GM21526 (cell line): ENCODE results near the gene THBD.

ENCODE experiments used
- ATAC-seq: cut with Tn5 transposase; IDR thresholded peaks from one replicate; pipeline ENCODE4 v1.9.1; 2021; ENCODE audit warnings: moderate library complexity; ENCODE audit not compliant: unreplicated experiment, low FRiP score

Gene THBD

DNA sequence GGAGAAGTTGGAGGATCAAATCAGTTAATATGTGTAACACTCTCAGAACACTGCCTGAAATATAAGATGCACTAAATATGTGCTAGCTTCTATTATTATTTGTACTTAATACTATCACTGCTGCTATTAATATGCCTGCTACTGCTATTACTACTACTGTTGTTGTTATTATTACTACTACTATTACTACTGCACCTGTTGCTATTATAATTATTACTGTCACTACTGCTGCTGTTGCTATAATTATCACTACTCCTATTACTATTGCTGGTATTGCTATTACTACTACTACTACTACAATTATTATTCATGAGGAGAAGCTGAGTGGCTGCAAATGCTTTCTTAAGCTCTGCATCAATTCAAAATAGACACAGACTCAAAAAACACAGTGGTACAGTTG, 31.0 kb downstream of the THBD start:
- ATAC-seq, result no peak

DNA sequence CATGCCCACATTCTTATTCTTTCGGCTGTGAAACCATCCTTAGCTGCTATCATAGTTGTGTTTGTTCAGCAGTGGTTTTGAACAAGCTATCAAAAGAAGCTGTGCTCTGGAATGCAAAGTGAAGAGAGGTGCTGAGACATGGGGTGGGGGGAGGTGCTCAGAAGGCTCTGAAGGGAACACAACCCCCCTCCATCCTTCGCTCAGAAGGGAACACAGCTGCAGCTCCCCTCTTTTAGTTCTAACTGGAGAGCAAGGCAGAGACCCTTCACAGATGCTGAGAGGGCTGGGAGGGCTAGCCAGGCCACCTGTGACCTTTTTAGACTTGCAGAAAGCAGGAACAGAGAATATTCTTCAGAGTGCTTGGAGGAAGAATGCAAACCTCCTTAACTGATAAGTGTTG, 32.0 kb downstream of the THBD start:
- ATAC-seq, result no peak

DNA sequence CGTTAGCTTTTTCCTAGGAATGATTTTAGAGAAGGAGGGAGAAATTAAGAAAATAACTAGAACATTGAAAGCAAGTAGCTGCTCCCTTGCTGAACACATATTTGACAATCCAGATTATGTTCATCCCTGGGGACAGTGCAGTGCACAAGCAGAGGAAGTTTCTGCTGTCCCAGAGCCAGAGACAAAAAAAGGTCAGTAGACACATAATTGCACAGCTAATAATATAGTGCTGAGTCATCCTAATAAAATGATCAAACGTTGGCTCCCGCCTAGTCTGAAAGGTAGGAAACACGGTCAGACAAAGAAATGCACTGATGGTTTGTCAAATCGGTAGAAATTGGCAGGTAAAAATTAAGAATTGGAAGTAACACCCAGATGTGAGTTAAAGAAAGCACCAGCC, 36.0 kb downstream of the THBD start:
- no peak for ATAC-seq

DNA sequence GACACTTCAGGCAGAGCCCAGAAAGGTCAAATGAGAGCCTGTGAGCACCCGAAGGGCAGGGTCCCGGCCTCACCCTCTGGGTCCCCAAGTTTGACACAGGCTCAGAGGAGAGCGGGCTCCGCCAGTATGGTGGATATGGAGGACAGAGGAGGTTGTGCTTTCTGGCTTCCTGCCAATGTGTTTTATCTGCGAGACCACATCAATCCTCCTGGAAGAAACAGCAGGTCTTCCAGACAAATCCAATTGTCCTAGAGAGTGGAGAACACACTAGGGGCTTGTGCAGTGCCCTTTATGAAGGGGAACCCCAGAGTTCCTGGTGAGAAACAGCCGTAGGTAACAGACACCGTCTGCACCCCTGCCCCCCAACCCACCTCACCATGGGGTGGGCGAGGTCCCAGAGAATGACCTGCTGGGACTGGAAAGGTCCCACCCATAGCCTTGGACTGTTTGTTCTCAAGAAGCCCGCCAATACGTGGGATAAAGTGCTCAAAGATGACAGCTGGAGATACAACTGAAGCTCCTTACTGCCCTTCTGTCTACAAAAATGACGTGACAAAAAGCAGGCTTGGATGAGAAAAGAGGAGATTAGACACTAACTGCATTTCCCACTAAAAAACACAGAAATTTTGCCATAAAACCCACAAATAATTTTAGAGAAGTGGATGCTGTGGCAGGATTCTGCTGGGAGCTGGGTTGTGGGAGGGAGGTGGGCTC, 38.3 kb downstream of the THBD start:
- no peak for ATAC-seq

DNA sequence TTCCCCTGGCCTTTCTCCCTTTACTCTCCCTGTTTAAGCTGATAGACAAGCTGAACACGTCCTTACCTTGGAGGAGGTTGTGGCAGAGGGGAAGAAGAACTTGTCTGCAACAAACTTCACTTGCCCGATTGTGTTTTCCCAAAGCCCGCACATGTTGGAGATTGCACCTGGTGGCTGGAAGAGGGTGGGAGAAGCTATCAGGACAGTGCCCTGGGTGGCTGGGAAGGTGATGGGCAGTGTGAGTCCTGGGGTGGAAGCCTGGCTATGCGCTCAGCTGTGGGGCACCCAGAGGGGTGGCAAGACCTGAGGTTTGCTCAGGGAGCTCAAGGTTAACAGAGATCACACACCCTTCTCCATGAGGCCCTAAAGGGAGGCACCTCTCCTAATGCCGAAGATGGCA, 39.4 kb downstream of the THBD start:
- ATAC-seq, result no peak

DNA sequence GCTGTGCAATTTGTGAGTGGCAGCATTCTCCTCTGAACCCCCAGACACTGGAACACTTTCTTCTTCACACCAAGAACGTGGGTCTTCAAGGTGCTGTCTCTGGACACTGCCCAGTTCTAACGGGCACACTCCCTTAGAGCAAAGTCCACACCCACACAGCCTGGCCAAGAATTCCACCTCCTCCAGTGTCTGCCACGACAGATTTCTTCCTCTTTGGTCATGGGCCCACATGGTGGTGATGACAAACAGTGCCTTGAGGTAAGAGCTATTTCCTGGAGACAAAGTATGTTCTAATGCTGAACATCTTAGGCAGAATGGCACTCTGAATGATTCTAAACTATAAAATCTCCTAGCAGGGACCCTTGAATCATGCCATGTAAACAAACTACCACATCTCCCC, 39.8 kb downstream of the THBD start:
- ATAC-seq, result no peak

DNA sequence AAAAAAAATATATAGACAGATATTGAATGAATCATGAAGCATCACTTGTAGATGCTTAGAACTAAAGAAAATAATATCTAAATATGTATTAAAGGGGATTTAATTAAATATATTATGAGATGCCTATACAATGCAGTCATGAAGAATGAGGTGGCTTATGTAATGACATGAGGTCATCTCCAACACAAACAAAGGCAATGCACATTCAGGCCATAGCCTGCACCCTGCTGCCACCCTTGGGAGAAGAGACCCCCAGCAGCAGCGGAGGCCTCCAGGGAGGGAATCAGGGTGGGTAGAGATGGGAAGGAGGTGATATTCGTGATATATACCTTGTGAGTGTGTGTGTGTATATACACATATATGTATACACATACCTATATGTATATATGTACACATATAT, 40.8 kb downstream of the THBD start:
- no peak for ATAC-seq

DNA sequence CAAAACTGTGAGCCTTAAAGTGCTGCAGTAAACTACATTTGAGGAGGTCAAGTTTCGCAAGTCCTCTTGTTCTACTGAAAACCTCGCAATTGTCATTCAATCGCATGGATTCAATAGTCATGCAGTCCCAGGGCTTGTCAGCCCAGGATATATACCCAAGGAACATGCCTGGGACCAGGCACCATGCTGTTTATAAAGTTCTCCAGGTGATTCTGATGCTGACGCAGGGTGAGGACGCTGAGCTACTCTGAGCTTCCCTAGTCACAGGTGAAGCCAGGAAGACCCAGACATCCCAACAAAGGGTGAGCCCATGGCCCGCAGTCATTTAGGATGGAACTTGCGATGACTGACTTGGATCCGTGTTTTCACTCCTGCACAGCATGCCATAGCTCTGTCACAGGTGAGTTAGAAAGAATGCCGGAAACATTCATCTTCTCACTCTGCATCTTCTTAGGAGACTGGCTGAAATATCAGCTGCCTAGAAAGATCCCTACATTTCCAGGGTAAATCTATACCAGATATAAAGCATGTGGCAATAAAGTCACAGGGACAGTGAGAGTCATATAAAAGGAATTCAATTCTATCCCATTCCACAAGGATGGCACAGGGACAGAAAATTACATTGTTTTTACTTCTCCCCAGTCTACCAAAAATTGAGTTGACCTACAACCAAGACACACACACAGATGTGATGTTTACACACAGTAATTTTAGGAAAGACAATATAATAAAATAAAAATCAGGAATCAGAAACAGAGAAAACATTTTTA, 41.4 kb downstream of the THBD start:
- no peak for ATAC-seq

DNA sequence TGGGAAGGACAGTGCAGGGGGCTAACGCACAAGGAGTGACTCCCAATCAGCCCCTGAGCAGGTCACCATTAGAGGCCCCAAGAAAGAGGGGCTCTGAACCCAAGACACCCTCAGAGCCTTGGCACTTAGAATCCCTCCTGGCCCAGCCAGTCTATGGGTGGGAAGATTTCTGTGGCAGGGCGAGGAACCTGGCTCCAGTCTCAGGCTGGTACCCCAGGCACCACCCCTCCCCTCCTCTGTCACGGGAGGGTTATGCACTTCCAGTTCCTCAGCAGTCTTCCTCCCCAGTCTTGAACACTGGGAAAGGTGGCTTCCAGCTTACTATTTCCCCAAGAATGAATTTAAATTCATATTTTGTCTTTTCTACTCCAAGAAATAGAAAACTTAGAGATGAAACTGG, 42.0 kb downstream of the THBD start:
- no peak for ATAC-seq

DNA sequence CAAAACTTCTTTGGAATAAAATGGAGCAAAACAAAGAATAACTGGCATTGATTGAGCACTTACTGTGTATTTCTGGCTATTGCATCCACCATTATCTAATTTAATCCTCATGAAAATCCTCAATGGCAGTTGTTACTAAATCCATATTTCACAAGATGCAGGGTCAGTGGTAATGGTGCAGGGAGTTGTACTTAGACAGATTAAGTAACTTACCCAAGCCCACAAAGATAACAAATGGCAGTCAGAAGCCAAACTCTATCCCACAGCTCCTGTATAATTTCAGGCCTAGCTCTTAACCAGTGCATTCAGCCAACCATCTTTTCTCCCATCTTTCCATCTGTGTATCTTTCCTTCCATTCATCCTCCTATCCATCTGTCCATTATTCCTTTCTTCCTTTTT, 43.7 kb downstream of the THBD start:
- no peak for ATAC-seq

DNA sequence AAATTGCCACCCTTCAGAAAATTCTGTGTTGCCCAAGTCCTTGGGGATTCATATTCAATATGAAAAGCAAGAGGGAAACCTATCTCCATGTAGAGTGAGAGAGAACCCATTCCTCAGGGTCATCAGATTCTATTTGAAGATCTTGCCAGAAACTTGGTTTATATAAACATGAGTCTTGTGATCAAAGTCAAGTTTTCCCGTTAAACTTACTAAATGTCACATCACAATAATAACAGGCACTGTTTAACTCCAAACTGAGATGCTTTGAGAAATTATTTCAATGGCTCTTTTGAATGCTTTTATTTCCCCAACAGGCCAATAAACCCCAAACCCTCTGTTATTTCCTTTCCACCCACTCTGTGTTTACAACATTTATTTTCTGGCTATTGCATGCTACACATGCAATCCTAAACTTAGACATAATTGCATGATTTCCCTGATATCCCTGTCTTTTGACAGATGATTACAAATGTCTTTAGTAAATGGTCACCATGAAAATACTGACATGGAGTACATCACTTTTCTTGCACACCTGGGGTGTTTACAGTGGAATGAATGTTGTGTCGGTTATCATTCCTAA, 45.5 kb downstream of the THBD start:
- no peak for ATAC-seq

DNA sequence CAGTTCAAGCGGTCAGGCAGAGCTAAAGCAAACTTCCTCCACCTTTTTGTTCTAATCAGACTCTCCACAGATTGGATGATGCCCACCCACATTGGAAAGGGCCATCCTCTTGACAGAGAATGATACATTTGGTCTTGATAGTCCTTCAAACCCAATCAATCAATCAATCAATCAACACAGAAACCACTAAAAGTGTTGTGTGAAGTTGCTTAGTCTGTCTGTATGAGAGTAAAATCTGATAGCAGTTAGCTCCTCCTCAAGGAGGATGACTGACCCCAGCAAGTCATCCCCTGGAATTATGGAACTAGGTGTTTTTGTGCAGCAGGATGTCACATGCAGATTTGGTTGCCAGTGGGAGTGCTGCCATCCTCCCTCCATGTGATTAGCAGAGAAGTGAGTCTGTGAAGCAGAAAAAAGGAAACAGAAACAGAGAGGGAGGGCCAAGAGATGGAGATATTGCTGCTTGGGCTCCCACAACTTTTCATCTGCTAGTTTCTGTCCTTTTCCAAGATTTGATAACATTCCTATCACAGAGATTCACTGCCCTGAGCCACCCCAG, 46.3 kb downstream of the THBD start:
- ATAC-seq, result no peak

DNA sequence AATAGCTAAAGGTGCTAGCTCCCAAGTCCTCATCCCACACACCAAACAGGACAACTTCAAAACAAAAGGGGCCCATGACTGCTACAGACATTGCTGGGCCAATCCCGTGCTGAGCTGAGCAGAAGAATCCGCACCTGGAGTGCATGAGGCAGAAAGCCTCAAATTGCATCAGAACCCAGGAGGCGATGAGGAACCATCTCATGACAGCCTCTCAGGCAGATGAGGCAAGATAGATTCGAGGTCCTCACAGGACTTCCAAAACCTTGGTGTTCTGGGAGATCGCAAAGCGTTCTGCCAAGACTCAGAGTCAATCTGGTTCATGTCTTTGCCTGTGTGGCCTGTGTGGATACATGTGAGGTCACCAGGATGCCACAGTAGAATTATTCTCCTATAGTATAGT, 47.2 kb downstream of the THBD start:
- no peak for ATAC-seq

DNA sequence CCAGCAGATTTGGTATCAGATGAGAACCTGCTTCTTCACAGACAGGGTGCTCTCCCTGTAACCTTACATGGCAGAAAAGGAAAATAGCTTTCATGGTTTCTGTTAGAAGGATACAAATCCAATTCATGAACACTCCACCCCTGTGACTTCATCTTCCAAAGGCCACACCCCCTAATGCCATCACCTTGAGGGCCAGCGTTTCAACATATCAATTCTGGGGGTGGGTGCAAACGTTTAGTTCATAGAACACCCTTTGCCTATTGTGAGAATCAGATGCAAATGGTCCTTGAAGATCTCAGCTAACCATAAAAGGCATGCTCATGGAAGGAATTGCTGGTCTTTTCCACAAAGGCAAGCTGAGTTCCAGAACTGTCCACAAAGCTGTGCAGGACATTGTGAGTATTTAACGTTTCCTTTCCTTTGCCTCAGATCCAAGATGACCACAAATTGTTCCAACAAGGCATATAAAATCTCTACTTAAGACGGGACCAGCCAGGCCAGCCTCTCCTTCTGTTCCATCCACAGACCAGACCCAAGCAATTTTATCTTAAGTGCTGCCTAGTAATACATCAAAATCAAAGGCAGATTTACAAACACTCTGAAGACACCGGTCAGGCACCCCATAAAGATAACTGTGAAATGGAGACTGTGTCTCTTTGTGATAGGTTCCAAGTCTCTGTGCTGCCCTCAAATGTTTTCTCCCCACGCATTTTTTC, 49.1 kb downstream of the THBD start:
- no peak for ATAC-seq

DNA sequence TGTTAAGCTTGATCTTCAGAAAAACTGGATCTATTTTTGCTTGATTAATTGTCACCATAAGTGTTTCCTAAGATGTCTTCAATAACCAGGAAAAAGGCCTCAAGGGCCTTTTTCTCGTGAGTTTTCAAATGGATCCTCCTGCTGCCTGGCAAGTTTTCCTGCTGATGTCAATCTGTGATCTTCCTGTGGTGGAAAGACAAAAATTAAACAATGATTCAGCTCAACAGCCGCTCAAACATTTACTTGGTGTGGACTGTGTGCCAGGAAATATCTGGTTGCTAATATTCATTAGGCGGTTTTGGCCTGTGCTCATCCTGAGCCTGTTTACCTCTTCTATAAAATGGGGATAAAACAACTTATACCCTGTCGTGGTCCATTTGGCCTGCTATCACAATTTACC, 49.7 kb downstream of the THBD start:
- no peak for ATAC-seq

DNA sequence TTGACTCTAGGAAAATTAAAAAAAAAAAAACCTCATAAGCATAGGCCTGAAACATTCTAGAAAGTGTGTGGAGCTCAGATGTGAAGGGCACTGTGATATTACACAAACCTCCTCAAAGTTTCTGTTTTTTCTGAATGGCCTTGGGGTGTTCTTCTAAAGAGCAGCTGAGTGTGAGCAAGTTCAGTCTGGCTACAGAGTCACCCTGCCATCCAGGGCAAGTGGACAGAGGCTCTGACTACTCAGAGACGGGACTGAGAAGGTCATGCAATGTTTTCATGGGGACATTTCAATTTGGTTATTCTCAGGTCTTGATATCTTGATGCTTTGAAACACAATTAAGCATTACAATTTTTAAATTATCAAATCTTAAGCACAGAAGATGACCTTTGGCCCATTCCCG, 51.0 kb downstream of the THBD start:
- ATAC-seq, result no peak

DNA sequence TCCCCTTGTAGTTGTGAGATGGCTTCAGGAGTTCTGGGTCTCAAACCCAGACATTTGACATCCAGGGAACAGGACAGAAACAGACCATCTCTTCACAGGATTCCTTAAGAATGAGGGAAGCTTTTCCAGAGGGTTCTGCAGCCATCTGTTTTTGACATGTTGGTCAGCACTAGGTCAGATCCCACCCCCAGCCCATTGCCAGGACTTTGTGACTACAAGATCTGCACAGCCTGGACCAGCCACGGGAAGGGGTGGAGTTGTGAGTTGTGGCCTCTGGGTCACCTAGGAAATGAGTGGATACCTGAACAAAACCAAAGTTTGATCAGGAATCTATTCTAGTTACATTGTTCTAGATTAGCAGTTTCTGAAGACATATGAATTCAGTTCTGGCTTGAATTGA, 53.5 kb downstream of the THBD start:
- ATAC-seq, result no peak
